HG03432 (cell line): ENCODE data around the gene HBEGF.
A peak's percentile ranks its signal among the peaks of the same experiment; 100 is the strongest.
"Not testable (repeated sequence)": the region's sequence is repeated elsewhere in the genome, so short reads cannot be mapped to it uniquely, and the experiment has no call there.

ENCODE experiments used
- ATAC-seq: cut with Tn5 transposase; IDR thresholded peaks from one replicate; pipeline ENCODE4 v1.9.1; 2021; ENCODE audit warnings: mild to moderate bottlenecking, moderate library complexity; ENCODE audit not compliant: unreplicated experiment

HBEGF gene

DNA sequence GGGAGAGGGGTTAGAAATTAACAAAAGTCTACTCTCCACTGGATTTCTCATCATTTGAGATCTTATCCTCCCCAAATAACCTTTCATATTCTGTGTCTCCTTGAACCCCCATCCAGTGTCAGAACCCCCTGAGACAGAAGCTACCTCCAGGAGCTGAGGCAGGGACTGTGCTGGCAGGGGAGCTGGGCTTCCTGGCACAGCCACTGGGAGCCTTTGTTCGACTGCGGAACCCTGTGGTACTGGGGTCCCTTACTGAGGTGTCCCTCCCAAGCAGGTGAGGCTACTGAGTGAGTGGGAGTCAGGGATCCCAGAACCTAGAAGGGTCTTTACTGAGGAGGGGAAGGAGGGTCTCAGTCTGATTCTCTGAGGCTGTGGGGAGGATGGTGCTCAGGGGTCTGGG is 15.5 kb upstream of the HBEGF start:
- no peak for ATAC-seq

GRCh38 chr5:140360681-140361479 is 14.5 kb upstream of the HBEGF start:
- ATAC-seq = no peak

- no peak for ATAC-seq
Observed at GRCh38 chr5:140360101-140360500, 13.7 kb upstream of the HBEGF start, which contains the start of gene SLC4A9. Gene SLC4A9, plus strand, starts transcription at chr5:140360194. Its CDS starts 43 bp downstream, at chr5:140360237.

DNA sequence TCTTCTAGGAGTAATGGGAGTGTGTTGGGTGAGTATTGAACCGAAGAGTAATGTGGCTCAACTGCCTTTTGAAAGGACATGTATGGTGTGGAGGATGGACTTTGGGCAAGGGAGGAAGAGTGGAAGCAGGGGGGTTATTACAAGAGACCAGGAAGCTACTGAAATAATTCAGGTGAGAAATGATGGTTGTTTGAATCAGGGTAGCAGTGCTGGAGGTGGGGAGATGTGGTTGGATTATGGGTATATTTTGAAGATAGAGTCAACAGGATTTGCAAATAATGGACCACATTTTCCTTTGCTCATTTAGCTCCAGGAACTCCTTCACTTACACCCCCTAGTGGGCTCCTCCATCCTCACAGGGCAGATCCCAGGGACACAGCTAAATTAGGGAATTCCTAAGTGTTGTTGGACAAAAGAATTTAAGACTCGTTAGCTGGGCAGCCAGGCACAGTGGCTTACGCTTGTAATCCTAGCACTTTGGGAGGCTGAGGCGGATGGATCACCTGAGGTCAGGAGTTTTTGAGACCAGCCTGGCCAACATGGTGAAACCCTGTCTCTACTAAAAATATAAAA is 12.4 kb upstream of the HBEGF start:
- ATAC-seq = no peak

DNA sequence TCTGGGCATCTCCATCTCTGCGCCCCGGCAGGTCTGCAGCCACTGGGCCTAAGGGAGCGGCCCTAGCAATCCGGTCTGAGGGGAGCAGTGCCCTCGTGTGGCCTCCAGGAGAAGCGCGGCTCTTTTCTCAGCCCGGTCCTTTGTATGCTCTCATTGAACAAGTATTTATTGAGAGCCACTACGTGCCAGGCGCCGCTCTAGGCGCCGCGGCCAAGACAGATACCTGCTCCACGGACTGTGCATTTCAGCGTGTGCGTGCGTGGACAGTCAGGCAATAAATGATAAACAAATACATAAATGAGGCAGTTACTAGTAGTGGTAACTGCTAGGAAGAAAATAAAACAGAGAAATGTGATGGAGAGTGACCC is 11.3 kb upstream of the HBEGF start:
- ATAC-seq = peak; percentile 96

DNA sequence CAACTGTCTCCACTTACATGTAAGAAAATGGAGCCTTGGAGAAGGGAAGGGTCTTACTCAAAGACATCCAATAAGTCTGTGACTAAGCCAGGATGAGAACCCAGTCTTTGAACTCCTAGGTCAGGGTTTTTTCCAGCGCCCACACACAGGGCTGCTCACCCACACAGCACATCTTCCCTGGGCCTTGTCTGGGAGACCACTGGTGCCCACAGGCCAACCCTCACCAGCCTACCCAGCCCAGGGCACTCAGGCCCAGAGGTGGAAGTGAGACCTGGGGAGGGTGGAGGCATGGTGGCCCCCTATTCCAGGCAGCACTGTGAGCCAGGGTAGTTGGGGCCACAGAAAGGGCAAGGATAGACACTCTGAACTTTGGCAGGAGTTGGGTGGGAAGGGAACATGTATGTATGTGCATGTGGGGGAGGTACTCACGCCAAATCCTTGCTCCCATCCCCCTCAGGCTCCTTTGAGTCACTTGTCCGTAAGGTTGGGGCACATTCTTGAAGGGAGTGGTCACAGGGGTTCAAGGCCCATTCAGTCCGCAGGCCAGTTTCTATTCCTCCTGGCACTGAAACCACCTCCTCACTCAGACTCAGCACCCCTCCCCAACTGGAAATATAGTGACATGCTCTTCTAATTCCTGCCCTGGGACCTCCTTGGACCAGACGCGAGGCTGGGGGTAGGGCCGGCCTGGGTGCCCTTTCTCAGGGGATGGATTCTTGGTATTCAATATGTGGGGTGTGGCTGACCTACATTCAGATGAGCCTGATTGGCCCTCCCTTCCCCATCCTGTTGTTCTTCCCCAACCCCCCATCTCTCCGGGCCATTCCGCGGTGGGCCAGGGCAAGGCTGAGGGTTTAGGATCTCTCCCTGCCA is 10.7 kb upstream of the HBEGF start:
- ATAC-seq = peak; percentile 30

- no peak for ATAC-seq
Observed at GRCh38 chr5:140355546-140355945, 9.1 kb upstream of the HBEGF start.

GRCh38 chr5:140351609-140352334 is 5.4 kb upstream of the HBEGF start:
- ATAC-seq = peak; percentile 68

DNA sequence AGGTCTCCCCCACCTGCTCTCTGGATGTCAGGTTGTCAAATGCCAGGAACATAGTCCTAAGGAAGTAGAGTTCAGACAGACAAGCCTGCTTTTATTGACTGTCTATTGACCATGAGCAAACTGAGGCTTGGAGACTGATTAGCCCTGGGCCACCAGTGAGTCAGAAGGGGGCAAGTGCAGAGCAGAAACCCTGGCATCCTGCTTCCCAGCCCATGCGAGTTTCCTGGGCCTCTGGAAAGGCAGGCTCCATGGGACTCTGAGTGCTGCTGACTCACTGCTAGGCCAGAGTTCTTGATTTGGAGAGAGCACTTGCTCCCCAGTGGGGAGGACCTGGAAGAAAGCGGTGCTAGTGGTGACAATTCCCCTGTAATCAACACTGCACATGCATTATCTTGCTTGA is 2.8 kb upstream of the HBEGF start:
- no peak for ATAC-seq

- ATAC-seq = no peak
Observed at GRCh38 chr5:140348104-140348503, 1.7 kb upstream of the HBEGF start.

GRCh38 chr5:140347360-140347759 is 957 bp upstream of the HBEGF start:
- no peak for ATAC-seq

- ATAC-seq = peak; percentile 32
Observed at GRCh38 chr5:140345919-140346347, 470 bp downstream of the HBEGF start.

DNA sequence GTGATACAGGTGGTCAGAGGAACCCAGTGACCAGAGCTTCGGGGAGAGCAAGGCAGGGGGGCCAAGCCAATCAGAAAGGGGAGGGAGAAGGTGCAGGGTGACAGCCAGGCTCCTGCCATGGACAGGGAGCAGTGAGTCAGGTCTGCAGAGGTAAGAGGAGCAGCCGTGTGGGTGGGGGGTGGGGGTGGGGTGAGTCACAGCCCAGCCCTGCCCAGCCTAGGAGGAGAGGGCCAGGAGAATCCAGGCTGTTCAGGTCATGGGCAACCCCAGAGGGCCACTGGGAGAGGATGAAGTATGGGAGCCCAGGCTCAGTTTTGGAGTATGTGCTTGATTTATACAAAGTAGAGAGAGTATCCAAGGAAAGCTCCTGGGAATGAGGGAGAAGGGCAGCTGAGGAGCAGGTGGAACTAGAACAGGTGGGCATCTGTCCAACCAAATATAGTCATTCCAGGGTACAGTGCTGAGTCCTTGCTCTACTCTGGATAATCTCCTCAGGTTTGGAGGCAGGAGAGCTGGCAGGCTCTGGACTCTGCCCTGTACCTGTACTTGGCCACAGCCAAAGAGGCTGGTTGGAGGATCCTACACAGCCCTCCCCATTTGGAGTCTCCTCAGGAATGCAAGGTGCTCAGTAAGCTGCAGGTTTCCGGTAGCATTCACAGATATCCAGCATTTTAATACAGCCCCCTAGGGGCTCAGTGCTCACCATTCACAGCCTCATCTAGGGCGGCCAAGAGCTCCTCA is 1.6 kb downstream of the HBEGF start:
- ATAC-seq = no peak

DNA sequence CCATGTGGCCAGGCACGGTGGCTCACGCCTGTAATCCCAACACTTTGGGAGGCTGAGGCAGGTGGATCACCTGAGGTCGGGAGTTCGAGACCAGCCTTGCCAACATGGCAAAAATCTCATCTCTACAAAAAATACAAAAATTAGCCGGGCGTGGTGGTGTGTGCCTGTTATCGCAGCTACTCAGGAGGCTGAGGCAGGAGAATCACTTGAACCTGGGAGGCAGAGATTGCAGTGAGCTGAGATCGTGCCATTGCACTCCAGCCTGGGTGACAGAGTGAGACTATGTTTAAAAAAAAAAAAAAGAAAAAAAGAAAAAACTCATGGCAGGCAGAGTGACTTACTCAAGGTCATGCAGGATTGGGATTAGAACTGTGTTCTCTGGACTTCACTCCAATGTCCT is 2.6 kb downstream of the HBEGF start:
- not testable (repeated sequence) for ATAC-seq

GRCh38 chr5:140342896-140343295 is 3.5 kb downstream of the HBEGF start:
- no peak for ATAC-seq

DNA sequence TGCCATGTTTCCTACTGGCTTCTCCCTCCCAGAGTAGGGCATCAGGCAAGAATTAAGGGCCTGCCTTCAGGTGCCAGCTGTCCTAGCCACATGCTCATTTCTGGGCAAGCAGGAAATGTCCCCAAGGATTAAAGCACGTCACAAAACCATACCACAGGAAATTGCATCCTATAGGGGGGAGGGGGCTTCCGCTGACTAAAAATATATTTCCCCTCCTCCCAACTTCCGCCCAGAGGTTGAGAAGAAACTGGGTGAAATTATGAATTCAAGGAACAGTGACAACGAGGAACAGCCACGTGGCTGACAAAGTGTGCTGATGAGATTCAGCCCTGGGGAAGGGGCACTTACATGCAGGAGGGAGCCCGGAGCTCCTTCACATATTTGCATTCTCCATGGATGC is 4.1 kb downstream of the HBEGF start:
- no peak for ATAC-seq

DNA sequence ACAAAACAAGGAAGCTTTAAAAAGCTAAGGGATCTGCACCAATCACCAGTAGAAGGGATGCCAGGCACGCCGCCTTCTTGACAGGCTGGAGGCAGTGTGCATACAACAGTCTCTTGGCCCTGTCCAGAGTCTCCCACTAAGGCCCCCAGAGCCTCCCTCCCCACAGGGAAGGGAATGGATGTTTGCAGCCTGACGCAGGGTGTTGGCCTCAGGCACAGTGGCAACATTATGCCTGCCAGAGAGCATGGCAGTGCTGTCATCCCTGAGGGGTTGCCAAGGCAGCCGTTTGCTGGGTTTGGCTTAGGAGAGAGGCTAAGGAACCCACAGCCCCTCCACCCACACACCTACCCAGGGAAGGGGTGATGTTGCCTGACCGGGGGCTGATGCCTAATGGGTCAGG is 4.8 kb downstream of the HBEGF start:
- no peak for ATAC-seq

- no peak for ATAC-seq
Observed at GRCh38 chr5:140340605-140341121, 5.7 kb downstream of the HBEGF start.

DNA sequence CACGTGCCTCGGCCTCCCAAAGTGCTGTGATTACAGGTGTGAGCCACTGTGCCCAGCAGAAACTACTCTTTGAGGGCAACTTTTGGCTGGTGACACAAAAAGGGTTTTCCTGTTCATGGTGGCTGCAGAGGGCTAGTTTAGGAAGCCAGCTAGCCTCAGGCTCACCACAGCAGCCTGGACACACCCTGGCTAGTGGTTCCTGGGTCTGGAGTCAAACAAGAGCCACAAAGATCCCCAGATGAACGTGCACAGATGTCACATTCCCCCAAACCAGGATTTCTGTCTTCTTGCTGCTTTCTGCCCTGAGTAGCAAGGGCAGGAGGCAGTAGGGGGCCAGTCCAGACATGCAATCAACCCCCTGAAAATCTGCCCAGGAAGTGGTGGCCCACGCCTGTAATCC is 6.8 kb downstream of the HBEGF start:
- ATAC-seq = no peak

GRCh38 chr5:140338908-140339307 is 7.5 kb downstream of the HBEGF start:
- no peak for ATAC-seq
